ENCODE results near the gene FILIP1.

The FILIP1 gene

GRCh38 chr6:75376347-75377024 lies 117.1 kb downstream of the FILIP1 start:
- no peak overlapping the region for H3K4me2 ChIP-seq
- no peak overlapping the region for H3K27ac ChIP-seq
- no peaks in the 10 kb centered on the region for H3K36me3 ChIP-seq
- no peaks in the 10 kb centered on the region for H3K27me3 ChIP-seq
- no peaks in the 10 kb centered on the region for H3K9me3 ChIP-seq
- H3K4me3 ChIP-seq, result no peak overlapping the region
- no peaks in the 10 kb centered on the region for H3K4me1 ChIP-seq
- no peak overlapping the region for H3K9ac ChIP-seq
- no peak for TF ChIP-seq Cebpa-rat (IDR thresholded peaks at IDR 0.05)
- no peaks in the 10 kb centered on the region for H4K20me1 ChIP-seq

- no peaks in the 10 kb centered on the region for H4K20me1 ChIP-seq
- no peak overlapping the region for H3K27ac ChIP-seq
- H3K36me3 ChIP-seq, result no peaks in the 10 kb centered on the region
- no peaks in the 10 kb centered on the region for H3K9me3 ChIP-seq
- TF ChIP-seq Cebpa-rat (IDR thresholded peaks at IDR 0.05), result no peak
- no peaks in the 10 kb centered on the region for H3K4me1 ChIP-seq
- no peak overlapping the region for H3K4me3 ChIP-seq
- no peaks in the 10 kb centered on the region for H3K27me3 ChIP-seq
- no peak overlapping the region for H3K9ac ChIP-seq
- no peak overlapping the region for H3K4me2 ChIP-seq
Measured at GRCh38 chr6:75374961-75375400, 118.6 kb downstream of the FILIP1 start.

DNA sequence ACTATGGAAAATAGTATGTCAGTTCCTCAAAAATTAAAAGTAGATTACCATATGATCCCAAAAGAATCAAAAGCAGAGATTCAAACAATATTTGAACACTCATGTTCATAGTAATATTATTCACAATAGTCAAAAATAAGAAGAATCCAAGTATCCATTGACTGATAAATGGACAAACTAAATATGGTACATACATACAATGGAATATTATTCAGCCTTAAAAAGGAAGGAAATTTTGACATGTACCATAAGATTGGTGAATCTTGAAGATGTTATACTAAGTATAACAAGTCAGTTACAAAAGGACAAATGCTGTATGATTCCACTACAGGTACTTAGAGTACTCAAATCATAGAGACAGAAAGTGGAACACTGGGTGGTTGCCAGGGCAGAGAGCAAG lies 120.7 kb downstream of the FILIP1 start:
- Histone ChIP-seq H3K9me3 (no peaks in the 10 kb centered on the region), H3K27ac (no peak overlapping the region), H3K4me1 (no peaks in the 10 kb centered on the region)

DNA sequence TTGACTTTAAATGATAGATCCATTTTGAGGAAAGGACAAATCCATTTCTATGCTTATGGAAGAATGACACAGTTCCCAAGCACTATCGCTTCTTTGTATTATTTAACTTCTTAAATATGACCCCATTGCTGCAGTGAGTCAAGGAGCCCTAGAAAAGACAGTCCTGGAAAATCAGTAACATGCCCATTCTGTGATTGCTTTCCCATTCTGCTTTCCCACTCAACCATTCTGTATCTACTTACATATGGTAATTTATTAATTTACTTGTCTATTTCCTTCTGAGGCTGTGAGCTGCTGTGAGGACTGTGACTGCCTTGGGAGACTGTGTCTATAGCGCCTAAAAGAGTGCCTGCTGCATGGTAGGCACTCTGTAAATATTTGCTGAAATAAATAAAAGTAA lies 123.6 kb downstream of the FILIP1 start:
- H3K4me3 ChIP-seq, result no peak overlapping the region
- no peaks in the 10 kb centered on the region for H3K27me3 ChIP-seq
- H3K4me2 ChIP-seq, result no peak overlapping the region
- no peak overlapping the region for H3K9ac ChIP-seq
- H4K20me1 ChIP-seq, result no peaks in the 10 kb centered on the region
- TF ChIP-seq Cebpa-rat (IDR thresholded peaks at IDR 0.05), result no peak
- no peak overlapping the region for H3K27ac ChIP-seq
- H3K36me3 ChIP-seq, result no peaks in the 10 kb centered on the region
- H3K9me3 ChIP-seq, result no peaks in the 10 kb centered on the region
- H3K4me1 ChIP-seq, result no peaks in the 10 kb centered on the region

More for the DNA sequence above, 120.7 kb downstream of the FILIP1 start:
- H3K9ac ChIP-seq, result no peak overlapping the region
- H3K4me3 ChIP-seq, result no peak overlapping the region
- no peaks in the 10 kb centered on the region for H3K27me3 ChIP-seq
- no peaks in the 10 kb centered on the region for H3K36me3 ChIP-seq
- no peak overlapping the region for H3K4me2 ChIP-seq
- no peaks in the 10 kb centered on the region for H4K20me1 ChIP-seq
- TF ChIP-seq Cebpa-rat (IDR thresholded peaks at IDR 0.05), result no peak

DNA sequence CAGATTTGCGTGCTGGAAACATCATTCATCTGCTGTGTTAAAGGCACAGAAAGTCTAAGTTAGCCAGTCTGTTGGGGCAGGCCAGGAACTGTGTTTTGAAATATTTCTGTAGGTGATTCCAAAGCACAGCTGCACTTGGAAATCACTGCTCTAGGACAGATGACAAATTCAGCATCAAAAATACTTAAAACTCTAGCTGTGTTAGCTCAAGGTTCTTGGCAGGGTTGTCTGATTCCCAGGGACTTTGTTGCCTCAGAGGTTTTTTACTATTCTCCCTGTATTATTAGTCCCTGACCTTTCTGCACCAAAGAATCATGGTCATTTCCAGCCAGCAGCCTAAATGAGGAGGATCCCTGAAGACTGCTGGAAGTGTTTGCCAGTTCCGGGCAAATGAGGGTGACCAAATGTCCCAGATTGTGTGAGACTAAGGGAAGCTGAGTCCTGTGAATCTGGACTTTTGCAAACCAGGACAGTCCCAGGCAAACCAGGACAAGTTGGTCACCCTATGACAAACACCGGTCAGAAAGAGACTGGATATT lies 124.7 kb downstream of the FILIP1 start:
- Histone ChIP-seq H3K27ac (no peak overlapping the region), H4K20me1 (no peaks in the 10 kb centered on the region)

GRCh38 chr6:75368151-75368779 lies 125.3 kb downstream of the FILIP1 start:
- H3K4me2 ChIP-seq, result no peak overlapping the region
- H3K9ac ChIP-seq, result no peak overlapping the region
- no peaks in the 10 kb centered on the region for H3K4me1 ChIP-seq
- no peaks in the 10 kb centered on the region for H3K9me3 ChIP-seq
- H4K20me1 ChIP-seq, result no peaks in the 10 kb centered on the region
- no peaks in the 10 kb centered on the region for H3K27me3 ChIP-seq
- H3K36me3 ChIP-seq, result no peaks in the 10 kb centered on the region
- no peak for TF ChIP-seq Cebpa-rat (IDR thresholded peaks at IDR 0.05)
- no peak overlapping the region for H3K4me3 ChIP-seq
- no peak overlapping the region for H3K27ac ChIP-seq

More for the DNA sequence above, 124.7 kb downstream of the FILIP1 start:
- Histone ChIP-seq H3K9me3 (no peaks in the 10 kb centered on the region), H3K36me3 (no peaks in the 10 kb centered on the region), H3K4me3 (no peak overlapping the region), H3K4me2 (no peak overlapping the region), H3K27me3 (no peaks in the 10 kb centered on the region), H3K4me1 (no peaks in the 10 kb centered on the region), H3K9ac (no peak overlapping the region)
- TF ChIP-seq Cebpa-rat (IDR thresholded peaks at IDR 0.05), result no peak

- Histone ChIP-seq H3K4me1 (no peaks in the 10 kb centered on the region), H3K9ac (no peak overlapping the region), H3K4me2 (no peak overlapping the region), H3K36me3 (no peaks in the 10 kb centered on the region), H3K27ac (no peak overlapping the region), H3K27me3 (no peaks in the 10 kb centered on the region), H4K20me1 (no peaks in the 10 kb centered on the region), H3K4me3 (no peak overlapping the region), H3K9me3 (no peaks in the 10 kb centered on the region)
- TF ChIP-seq Cebpa-rat (IDR thresholded peaks at IDR 0.05), result no peak
Measured at GRCh38 chr6:75363304-75363703, 130.3 kb downstream of the FILIP1 start.

- TF ChIP-seq Cebpa-rat (IDR thresholded peaks at IDR 0.05), result no peak
- H3K36me3 ChIP-seq, result no peaks in the 10 kb centered on the region
- no peak overlapping the region for H3K27ac ChIP-seq
- H3K4me3 ChIP-seq, result no peak overlapping the region
- no peaks in the 10 kb centered on the region for H3K27me3 ChIP-seq
- no peak overlapping the region for H3K9ac ChIP-seq
- H4K20me1 ChIP-seq, result no peaks in the 10 kb centered on the region
- H3K4me1 ChIP-seq, result no peaks in the 10 kb centered on the region
- H3K9me3 ChIP-seq, result no peaks in the 10 kb centered on the region
- H3K4me2 ChIP-seq, result no peak overlapping the region
Measured at GRCh38 chr6:75353644-75354043, 140.0 kb downstream of the FILIP1 start.

DNA sequence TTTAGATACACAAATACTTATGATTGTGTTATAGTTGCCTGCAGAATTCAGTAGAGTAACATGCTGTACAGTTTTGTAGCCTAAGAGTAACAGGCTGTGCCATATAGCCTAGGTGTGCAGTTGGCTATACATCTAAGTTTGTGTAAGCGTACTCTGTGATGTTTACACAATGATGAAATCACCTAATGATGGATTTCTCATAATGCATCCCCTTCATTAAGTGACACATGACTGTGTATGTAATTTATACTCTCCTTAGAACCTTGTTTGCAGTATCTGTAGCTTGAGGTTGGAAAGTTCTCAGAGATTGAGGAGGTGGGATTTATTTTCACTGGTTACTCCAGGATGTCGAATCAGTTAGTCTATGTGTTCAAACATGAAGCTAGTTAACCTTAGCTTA lies 142.0 kb downstream of the FILIP1 start:
- Histone ChIP-seq H3K4me3 (no peak overlapping the region), H3K4me1 (no peaks in the 10 kb centered on the region), H3K9ac (no peak overlapping the region), H3K36me3 (no peaks in the 10 kb centered on the region), H4K20me1 (no peaks in the 10 kb centered on the region), H3K4me2 (no peak overlapping the region), H3K27ac (no peak overlapping the region), H3K9me3 (no peaks in the 10 kb centered on the region), H3K27me3 (no peaks in the 10 kb centered on the region)
- TF ChIP-seq Cebpa-rat (IDR thresholded peaks at IDR 0.05), result no peak

- H4K20me1 ChIP-seq, result no peaks in the 10 kb centered on the region
- H3K9me3 ChIP-seq, result no peaks in the 10 kb centered on the region
- H3K27ac ChIP-seq, result no peak overlapping the region
- no peaks in the 10 kb centered on the region for H3K4me1 ChIP-seq
- H3K4me3 ChIP-seq, result no peak overlapping the region
- no peak for TF ChIP-seq Cebpa-rat (IDR thresholded peaks at IDR 0.05)
- no peak overlapping the region for H3K9ac ChIP-seq
- no peak overlapping the region for H3K4me2 ChIP-seq
- H3K36me3 ChIP-seq, result no peaks in the 10 kb centered on the region
- no peaks in the 10 kb centered on the region for H3K27me3 ChIP-seq
Measured at GRCh38 chr6:75350808-75351207, 142.8 kb downstream of the FILIP1 start.
